Measurements from ENCODE around the gene NUP133. TPM values are rescaled to one million over a fixed set of nuclear protein-coding genes. Genes with fewer than 3 reads are reported as not detected.
"Not testable (repeated sequence)": the region's sequence is repeated elsewhere in the genome, so short reads cannot be mapped to it uniquely, and the experiment has no call there.

The NUP133 gene
- total RNA-seq, 4 donors from 2014 or later, result 18.4 to 30.8 (median 23.7) TPM

DNA sequence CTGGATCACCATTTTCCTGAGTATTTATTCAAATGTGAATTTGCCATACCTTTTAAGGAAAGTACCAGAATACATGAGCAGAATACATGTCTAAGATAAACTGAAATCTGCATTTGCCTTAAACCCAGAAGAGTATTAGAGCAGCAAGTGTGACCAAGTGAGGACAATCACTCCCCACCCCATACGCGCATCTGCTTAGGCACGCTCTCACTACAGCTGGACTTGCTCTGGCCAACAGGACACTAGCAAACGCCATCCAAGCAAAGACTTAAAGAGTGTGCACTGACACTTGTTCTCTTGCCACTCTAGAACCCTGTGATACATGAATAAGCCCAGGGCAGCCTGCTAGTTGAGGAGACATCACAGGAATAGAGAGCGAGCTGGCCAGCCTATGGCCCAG lies 25.6 kb downstream of the NUP133 start:
- no peak overlapping the region for H3K27ac ChIP-seq
- intact Hi-C loops (cut with DNase I; ENCODE audit: low total_unique reads), result loop anchor here (1.0 kb wide), 1 partner anchor 224 kb away; no protein-coding TSS in a partner anchor

DNA sequence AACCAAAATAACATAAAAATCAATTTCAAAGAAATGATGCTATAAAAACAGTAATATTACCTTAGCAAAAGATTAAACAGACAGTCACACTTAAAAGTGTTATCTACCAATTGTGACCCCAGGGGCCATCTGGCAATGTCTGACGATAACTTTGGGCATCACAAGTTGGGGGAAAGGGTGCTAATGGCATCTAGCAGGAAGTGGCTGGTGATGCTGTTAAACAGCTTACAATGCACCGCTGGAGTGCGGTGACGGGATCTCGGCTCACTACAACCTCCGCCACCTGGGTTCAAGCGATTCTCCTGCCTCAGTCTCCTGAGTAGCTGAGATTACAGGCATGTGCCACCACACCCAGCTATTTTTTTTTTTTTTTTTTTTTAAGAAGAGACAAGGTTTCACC lies 27.6 kb downstream of the NUP133 start:
- Histone ChIP-seq H3K27ac (no peak overlapping the region), H3K9me3 (no peaks in the 10 kb centered on the region), H3K4me3 (no peak overlapping the region), H3K27me3 (no peaks in the 10 kb centered on the region), H3K4me1 (no peaks in the 10 kb centered on the region), H3K36me3 (peaks cover 0 to 71% of the 10 kb centered on the region in 2 donors)
- ATAC-seq, result no peak
- no peak for TF ChIP-seq POLR2A (IDR thresholded peaks at IDR 0.05)
- TF ChIP-seq, protein P1, sequence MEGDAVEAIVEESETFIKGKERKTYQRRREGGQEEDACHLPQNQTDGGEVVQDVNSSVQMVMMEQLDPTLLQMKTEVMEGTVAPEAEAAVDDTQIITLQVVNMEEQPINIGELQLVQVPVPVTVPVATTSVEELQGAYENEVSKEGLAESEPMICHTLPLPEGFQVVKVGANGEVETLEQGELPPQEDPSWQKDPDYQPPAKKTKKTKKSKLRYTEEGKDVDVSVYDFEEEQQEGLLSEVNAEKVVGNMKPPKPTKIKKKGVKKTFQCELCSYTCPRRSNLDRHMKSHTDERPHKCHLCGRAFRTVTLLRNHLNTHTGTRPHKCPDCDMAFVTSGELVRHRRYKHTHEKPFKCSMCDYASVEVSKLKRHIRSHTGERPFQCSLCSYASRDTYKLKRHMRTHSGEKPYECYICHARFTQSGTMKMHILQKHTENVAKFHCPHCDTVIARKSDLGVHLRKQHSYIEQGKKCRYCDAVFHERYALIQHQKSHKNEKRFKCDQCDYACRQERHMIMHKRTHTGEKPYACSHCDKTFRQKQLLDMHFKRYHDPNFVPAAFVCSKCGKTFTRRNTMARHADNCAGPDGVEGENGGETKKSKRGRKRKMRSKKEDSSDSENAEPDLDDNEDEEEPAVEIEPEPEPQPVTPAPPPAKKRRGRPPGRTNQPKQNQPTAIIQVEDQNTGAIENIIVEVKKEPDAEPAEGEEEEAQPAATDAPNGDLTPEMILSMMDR (IDR thresholded peaks at IDR 0.05 in 4 of 5, conservative IDR thresholded peaks at IDR 0.05 in 1 of 5), result no peak
- intact Hi-C loops (cut with DNase I; ENCODE audit: low total_unique reads) (no loop called here), in situ Hi-C loops (cut with MboI; ENCODE audit: low sequenced_read_pairs in 4 of 4) (loop anchor here (5.0 kb wide), 1 partner anchor 223 kb away; no protein-coding TSS in a partner anchor)
- DNase-seq, result no peak

More for the DNA sequence above, 25.6 kb downstream of the NUP133 start:
- no peaks in the 10 kb centered on the region for H3K27me3 ChIP-seq
- ATAC-seq (no peak), DNase-seq (no peak)
- H3K4me3 ChIP-seq, result no peak overlapping the region
- no peaks in the 10 kb centered on the region for H3K9me3 ChIP-seq
- TF ChIP-seq, protein P1 (IDR thresholded peaks at IDR 0.05 in 4 of 5, conservative IDR thresholded peaks at IDR 0.05 in 1 of 5), result no peak
- TF ChIP-seq POLR2A (IDR thresholded peaks at IDR 0.05), result no peak
- in situ Hi-C loops (cut with MboI; ENCODE audit: low sequenced_read_pairs in 4 of 4), result loop anchor here (5.0 kb wide), 1 partner anchor 225 kb away; no protein-coding TSS in a partner anchor
- no peaks in the 10 kb centered on the region for H3K4me1 ChIP-seq
- H3K36me3 ChIP-seq, result peaks cover 0 to 71% of the 10 kb centered on the region in 2 donors

DNA sequence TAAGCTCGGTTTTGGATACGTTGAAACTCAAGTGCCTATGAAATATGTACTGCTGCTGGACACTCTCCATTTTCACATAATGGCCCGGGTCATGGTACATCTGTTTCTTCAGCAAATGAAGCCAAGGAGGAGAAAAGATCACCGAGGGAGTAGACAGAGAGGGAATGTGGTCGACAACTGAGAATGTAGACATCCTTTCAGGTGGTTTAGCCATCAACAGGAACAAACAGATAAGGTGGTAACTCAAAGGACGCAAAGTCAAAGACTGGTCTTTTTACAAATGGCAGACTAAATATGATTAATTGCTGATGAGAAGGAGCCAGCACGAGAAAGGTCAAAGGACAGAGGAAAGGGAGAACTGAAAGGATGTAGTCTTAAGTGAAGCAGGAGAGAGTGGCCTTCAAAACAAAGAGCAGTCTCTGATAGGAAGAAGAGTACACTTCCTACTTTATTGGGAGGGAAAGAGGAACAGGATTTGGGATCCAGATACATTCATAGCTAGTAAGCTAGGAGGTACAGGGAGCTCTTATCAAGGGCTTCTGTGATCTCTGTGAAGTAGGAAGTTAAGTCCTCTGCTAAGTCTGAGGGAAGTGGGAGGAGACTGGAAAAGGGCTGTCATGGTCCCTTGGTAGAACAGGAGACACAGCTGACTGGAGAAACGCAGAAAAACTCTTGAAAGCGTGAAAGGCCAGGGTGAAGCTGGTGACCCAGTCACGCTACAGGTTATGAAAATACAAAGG lies 28.3 kb downstream of the NUP133 start:
- H3K9me3 ChIP-seq, result no peaks in the 10 kb centered on the region
- no peak for TF ChIP-seq POLR2A (IDR thresholded peaks at IDR 0.05)
- TF ChIP-seq, protein P1 (IDR thresholded peaks at IDR 0.05 in 4 of 5, conservative IDR thresholded peaks at IDR 0.05 in 1 of 5), result no peak
- ATAC-seq, result no peak
- in situ Hi-C loops (cut with MboI; ENCODE audit: low sequenced_read_pairs in 4 of 4) (loop anchor here (5.0 kb wide), 1 partner anchor 223 kb away; no protein-coding TSS in a partner anchor), intact Hi-C loops (cut with DNase I; ENCODE audit: low total_unique reads) (no loop called here)
- H3K27me3 ChIP-seq, result no peaks in the 10 kb centered on the region
- DNase-seq, result no peak
- no peaks in the 10 kb centered on the region for H3K4me1 ChIP-seq
- no peak overlapping the region for H3K27ac ChIP-seq
- H3K36me3 ChIP-seq, result peaks cover 0 to 71% of the 10 kb centered on the region in 2 donors
- H3K4me3 ChIP-seq, result no peak overlapping the region

DNA sequence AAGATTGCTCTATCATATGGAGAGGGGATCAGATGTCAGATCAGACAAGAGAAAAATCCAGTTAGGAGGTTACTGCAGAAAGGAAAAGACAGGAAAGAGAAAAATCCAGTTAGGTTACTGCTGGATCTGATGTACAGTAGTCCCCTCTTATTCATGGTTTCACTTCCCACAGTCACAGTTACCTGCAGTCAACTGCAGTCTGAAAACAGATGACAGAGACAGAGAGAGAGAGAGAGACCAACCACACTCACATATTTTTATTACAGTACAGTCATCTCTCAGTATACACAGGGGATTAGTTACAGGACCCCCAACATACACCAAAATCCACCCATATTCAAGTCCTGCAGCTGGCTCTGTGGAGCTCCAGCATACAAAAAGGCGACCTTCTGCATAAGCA lies 29.3 kb downstream of the NUP133 start:
- Histone ChIP-seq H3K4me3 (no peak overlapping the region), H3K9me3 (no peaks in the 10 kb centered on the region), H3K27me3 (no peaks in the 10 kb centered on the region), H3K36me3 (peaks cover 0 to 71% of the 10 kb centered on the region in 2 donors), H3K4me1 (no peaks in the 10 kb centered on the region), H3K27ac (no peak overlapping the region)
- DNase-seq, result no peak
- intact Hi-C loops (cut with DNase I; ENCODE audit: low total_unique reads), result no loop called here
- no peak for TF ChIP-seq POLR2A (IDR thresholded peaks at IDR 0.05)
- TF ChIP-seq, protein P1 (IDR thresholded peaks at IDR 0.05 in 4 of 5, conservative IDR thresholded peaks at IDR 0.05 in 1 of 5), result no peak
- in situ Hi-C loops (cut with MboI; ENCODE audit: low sequenced_read_pairs in 4 of 4), result no loop called here
- ATAC-seq, result no peak

DNA sequence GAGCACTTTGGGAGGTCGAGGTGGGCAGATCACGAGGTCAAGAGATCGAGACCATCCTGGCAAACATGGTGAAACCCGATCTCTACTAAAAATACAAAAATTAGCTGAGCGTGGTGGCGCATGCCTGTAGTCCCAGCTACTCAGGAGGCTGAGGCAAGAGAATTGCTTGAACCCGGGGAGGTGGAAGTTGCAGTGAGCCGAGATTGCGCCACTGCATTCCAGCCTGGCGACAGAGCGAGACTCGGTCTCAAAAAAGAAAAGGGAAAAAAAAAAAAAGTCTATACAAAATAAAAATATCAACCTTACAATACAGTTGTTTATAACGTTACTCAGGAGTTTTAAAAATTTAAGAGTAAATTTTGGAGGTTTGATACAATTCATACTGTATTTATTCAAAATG lies 32.3 kb downstream of the NUP133 start:
- DNase-seq; in situ Hi-C loops (cut with MboI; ENCODE audit: low sequenced_read_pairs in 4 of 4); H3K27me3 ChIP-seq; H3K27ac ChIP-seq; ATAC-seq; H3K9me3 ChIP-seq; intact Hi-C loops (cut with DNase I; ENCODE audit: low total_unique reads); H3K4me3 ChIP-seq; H3K4me1 ChIP-seq: not testable (repeated sequence)
- peaks cover 0 to 57% of the 10 kb centered on the region in 2 donors for H3K36me3 ChIP-seq

Measured in gastrocnemius medialis (tissue), 4 donors.